ENCODE data around the gene INSR. TPM values are rescaled to one million over a fixed set of nuclear protein-coding genes. Genes with fewer than 3 reads are reported as not detected.

INSR gene
- polyA plus RNA-seq, 2 of the 4 experiments (the other 2 are of a cell fraction): 1.8 to 3.3 TPM

- no peak overlapping the region for H3K4me2 ChIP-seq
- H3K4me1 ChIP-seq: no peaks in the 10 kb centered on the region
- no peak overlapping the region for H3K4me3 ChIP-seq
- POLR2A ChIA-PET: no interaction called here
- 94% methylated on average over 9 of the region's 9 CpGs for WGBS (ENCODE audit: missing lambda C conversion rate)
- CTCF ChIA-PET: interaction anchor here (0.6 to 1.1 kb wide), 2 partner anchors 9 to 95 kb away, joined by 4 read pairs; no protein-coding TSS in a partner anchor
- no peak overlapping the region for H3K27ac ChIP-seq
- ATAC-seq: no peak
- no peak for TF ChIP-seq JUNB (IDR thresholded peaks at IDR 0.05)
- no peak for TF ChIP-seq CBX8 (IDR thresholded peaks at IDR 0.05)
- TF ChIP-seq GATA3 (IDR thresholded peaks at IDR 0.05; ENCODE audit: borderline replicate concordance): no peak
- TF ChIP-seq TFCP2L1 (CRISPR knock-in tag; IDR thresholded peaks at IDR 0.05): no peak
- TF ChIP-seq KDM5A (IDR thresholded peaks at IDR 0.05): no peak
- FAIRE-seq: no peak
- DNase-seq (ENCODE audit: low read depth in 1 of 2, low spot score in 1 of 2): no peak
- H3K9me3 ChIP-seq: no peaks in the 10 kb centered on the region
Observed at GRCh38 chr19:7230826-7231225, 63.4 kb downstream of the INSR start.

GRCh38 chr19:7229735-7230134 is 64.5 kb downstream of the INSR start:
- ChIA-PET CTCF (interaction anchor here (1.1 kb wide), 1 partner anchor 10 kb away, joined by 4 read pairs; no protein-coding TSS in a partner anchor), POLR2A (no interaction called here)
- TF ChIP-seq SREBF2 (IDR thresholded peaks at IDR 0.05): no peak
- no peak for TF ChIP-seq MAX (IDR thresholded peaks at IDR 0.05)
- TF ChIP-seq BCL3 (IDR thresholded peaks at IDR 0.05): no peak
- no peak for TF ChIP-seq FOSL2 (IDR thresholded peaks at IDR 0.05)
- no peak for TF ChIP-seq FOSL2 (CRISPR knock-in tag; IDR thresholded peaks at IDR 0.05)
- no peak for TF ChIP-seq TP53 (CRISPR knock-in tag; IDR thresholded peaks at IDR 0.05)
- no peak for TF ChIP-seq MYC (IDR thresholded peaks at IDR 0.05; ENCODE audit: borderline replicate concordance, low read length)
- no peak for TF ChIP-seq MAFK (IDR thresholded peaks at IDR 0.05; ENCODE audit: partially characterized antibody)
- TF ChIP-seq USF2 (IDR thresholded peaks at IDR 0.05): no peak
- H3K4me2 ChIP-seq: no peak overlapping the region
- no peaks in the 10 kb centered on the region for H3K4me1 ChIP-seq
- H3K27ac ChIP-seq: no peak overlapping the region
- H3K4me3 ChIP-seq: no peak overlapping the region
- WGBS (ENCODE audit: missing lambda C conversion rate): 58% methylated on average over 5 of the region's 5 CpGs
- no peaks in the 10 kb centered on the region for H3K9me3 ChIP-seq
- DNase-seq (ENCODE audit: low read depth in 1 of 2, low spot score in 1 of 2): no peak
- no peak for ATAC-seq
- no peak for FAIRE-seq

GRCh38 chr19:7228935-7229541 is 65.2 kb downstream of the INSR start:
- TF ChIP-seq JUN (IDR thresholded peaks at IDR 0.05) (no peak), MAZ (IDR thresholded peaks at IDR 0.05; ENCODE audit: borderline replicate concordance, low read depth, low read length) (no peak)
- ChIA-PET CTCF (no interaction called here), POLR2A (no interaction called here)
- FAIRE-seq: no peak
- Histone ChIP-seq H3K9me3 (no peaks in the 10 kb centered on the region), H3K4me1 (no peaks in the 10 kb centered on the region), H3K27ac (no peak overlapping the region), H3K4me3 (no peak overlapping the region), H3K4me2 (no peak overlapping the region)
- ATAC-seq: no peak
- WGBS (ENCODE audit: missing lambda C conversion rate): 0% methylated on average over 1 of the region's 1 CpG
- no peak for DNase-seq (ENCODE audit: low read depth in 1 of 2, low spot score in 1 of 2)

GRCh38 chr19:7227735-7228134 is 66.5 kb downstream of the INSR start:
- ChIA-PET CTCF (interaction anchor here (1.2 kb wide), 1 partner anchor 7 kb away, joined by 3 read pairs; no protein-coding TSS in a partner anchor), POLR2A (no interaction called here)
- Histone ChIP-seq H3K4me3 (no peak overlapping the region), H3K4me2 (no peak overlapping the region), H3K4me1 (no peaks in the 10 kb centered on the region), H3K27ac (no peak overlapping the region), H3K9me3 (no peaks in the 10 kb centered on the region)
- DNase-seq (ENCODE audit: low read depth in 1 of 2, low spot score in 1 of 2) (no peak), FAIRE-seq (no peak), ATAC-seq (no peak)
- WGBS (ENCODE audit: missing lambda C conversion rate): 81% methylated on average over 6 of the region's 6 CpGs
- no peak for TF ChIP-seq PHF8 (IDR thresholded peaks at IDR 0.05; ENCODE audit: borderline replicate concordance, low read depth)
- TF ChIP-seq ESRRA (IDR thresholded peaks at IDR 0.05; ENCODE audit: borderline replicate concordance, low read length): no peak
- no peak for TF ChIP-seq ZFP36 (IDR thresholded peaks at IDR 0.05; ENCODE audit: borderline replicate concordance, partially characterized antibody)
- TF ChIP-seq MAFK (IDR thresholded peaks at IDR 0.05; ENCODE audit: partially characterized antibody): no peak
- no peak for TF ChIP-seq CBX8 (IDR thresholded peaks at IDR 0.05)
- TF ChIP-seq NFE2L2 (conservative IDR thresholded peaks at IDR 0.05; ENCODE audit: low read length): no peak
- no peak for TF ChIP-seq HOXB5 (CRISPR knock-in tag; IDR thresholded peaks at IDR 0.05)
- no peak for TF ChIP-seq BCL3 (IDR thresholded peaks at IDR 0.05)
- no peak for TF ChIP-seq ELK1 (IDR thresholded peaks at IDR 0.05; ENCODE audit: low read depth, low read length)
- no peak for TF ChIP-seq RAD21 (conservative IDR thresholded peaks at IDR 0.05 in 1 of 2, IDR thresholded peaks at IDR 0.05 in 1 of 2)
- no peak for TF ChIP-seq KDM5A (IDR thresholded peaks at IDR 0.05)
- TF ChIP-seq HOXA7 (CRISPR knock-in tag; IDR thresholded peaks at IDR 0.05): no peak
- TF ChIP-seq FOSL2 (IDR thresholded peaks at IDR 0.05): no peak
- no peak for TF ChIP-seq FOSL2 (CRISPR knock-in tag; IDR thresholded peaks at IDR 0.05)
- TF ChIP-seq MAX (IDR thresholded peaks at IDR 0.05): no peak

Measured in A549 (cell line).